ENCODE data around the gene WDR93. TPM values are rescaled to one million over a fixed set of nuclear protein-coding genes. Genes with fewer than 3 reads are reported as not detected.

The WDR93 gene
- total and polyA plus RNA-seq, 2 experiments from 2014 or later, result 0.13 TPM; not detected in 1

- H3K27ac ChIP-seq, result no peak overlapping the region
- no peaks in the 10 kb centered on the region for H3K4me1 ChIP-seq (ENCODE audit: insufficient read depth)
- H3K36me3 ChIP-seq (replicated peaks; ENCODE audit: insufficient read depth, low read depth), result no peaks in the 10 kb centered on the region
- H3K4me3 ChIP-seq, result no peak overlapping the region
- H3K9me2 ChIP-seq (replicated peaks; ENCODE audit: insufficient read depth), result no peaks in the 10 kb centered on the region
- peaks cover 3% of the 10 kb centered on the region for H3K79me2 ChIP-seq
- no peak overlapping the region for H2AFZ ChIP-seq
- H3K9me3 ChIP-seq (ENCODE audit: low read depth), result no peaks in the 10 kb centered on the region
- H3K4me2 ChIP-seq, result no peak overlapping the region
- H3K27me3 ChIP-seq, result no peaks in the 10 kb centered on the region
- H4K20me1 ChIP-seq (ENCODE audit: insufficient read depth, poor library complexity, severe bottlenecking), result no peaks in the 10 kb centered on the region
- WGBS (ENCODE audit: low lambda C conversion rate, missing lambda C conversion rate), result 69% methylated on average over 7 of the region's 7 CpGs
- TF ChIP-seq EZH2 (IDR thresholded peaks at IDR 0.05; ENCODE audit: borderline replicate concordance), result no peak
- TF ChIP-seq EZH2phosphoT487 (IDR thresholded peaks at IDR 0.05; ENCODE audit: low read depth, severe bottlenecking, unreplicated experiment), result no peak
- no peak for TF ChIP-seq CTCF (IDR thresholded peaks at IDR 0.05; ENCODE audit: poor library complexity)
- DNase-seq (ENCODE audit: low spot score), result no peak
Measured at GRCh38 chr15:89652131-89652530, 38.5 kb upstream of the WDR93 start.

GRCh38 chr15:89652666-89653065 lies 37.9 kb upstream of the WDR93 start:
- DNase-seq (ENCODE audit: low spot score), result no peak
- 91% methylated on average over 13 of the region's 16 CpGs for WGBS (ENCODE audit: low lambda C conversion rate, missing lambda C conversion rate)
- Histone ChIP-seq H3K27ac (no peak overlapping the region), H4K20me1 (ENCODE audit: insufficient read depth, poor library complexity, severe bottlenecking) (no peaks in the 10 kb centered on the region), H3K4me1 (ENCODE audit: insufficient read depth) (no peaks in the 10 kb centered on the region), H3K4me2 (no peak overlapping the region), H3K79me2 (peaks cover 3% of the 10 kb centered on the region), H3K9me3 (ENCODE audit: low read depth) (no peaks in the 10 kb centered on the region), H3K9me2 (replicated peaks; ENCODE audit: insufficient read depth) (no peaks in the 10 kb centered on the region), H3K36me3 (replicated peaks; ENCODE audit: insufficient read depth, low read depth) (no peaks in the 10 kb centered on the region), H3K4me3 (no peak overlapping the region), H2AFZ (no peak overlapping the region), H3K27me3 (no peaks in the 10 kb centered on the region)
- TF ChIP-seq EZH2 (IDR thresholded peaks at IDR 0.05; ENCODE audit: borderline replicate concordance), result no peak
- TF ChIP-seq CTCF (IDR thresholded peaks at IDR 0.05; ENCODE audit: poor library complexity), result no peak
- TF ChIP-seq EZH2phosphoT487 (IDR thresholded peaks at IDR 0.05; ENCODE audit: low read depth, severe bottlenecking, unreplicated experiment), result no peak

- Histone ChIP-seq H3K9me3 (ENCODE audit: low read depth) (no peaks in the 10 kb centered on the region), H4K20me1 (ENCODE audit: insufficient read depth, poor library complexity, severe bottlenecking) (no peaks in the 10 kb centered on the region), H3K9me2 (replicated peaks; ENCODE audit: insufficient read depth) (no peaks in the 10 kb centered on the region), H3K79me2 (peaks cover 3% of the 10 kb centered on the region), H3K4me1 (ENCODE audit: insufficient read depth) (no peaks in the 10 kb centered on the region), H3K4me2 (no peak overlapping the region), H3K4me3 (no peak overlapping the region), H3K27ac (no peak overlapping the region), H2AFZ (no peak overlapping the region), H3K36me3 (replicated peaks; ENCODE audit: insufficient read depth, low read depth) (no peaks in the 10 kb centered on the region), H3K27me3 (no peaks in the 10 kb centered on the region)
- WGBS (ENCODE audit: low lambda C conversion rate, missing lambda C conversion rate), result 91% methylated on average over 2 of the region's 2 CpGs
- no peak for DNase-seq (ENCODE audit: low spot score)
- TF ChIP-seq EZH2phosphoT487 (IDR thresholded peaks at IDR 0.05; ENCODE audit: low read depth, severe bottlenecking, unreplicated experiment) (no peak), EZH2 (IDR thresholded peaks at IDR 0.05; ENCODE audit: borderline replicate concordance) (no peak), CTCF (IDR thresholded peaks at IDR 0.05; ENCODE audit: poor library complexity) (no peak)
Measured at GRCh38 chr15:89653578-89653977, 37.0 kb upstream of the WDR93 start.

GRCh38 chr15:89654301-89654761 lies 36.3 kb upstream of the WDR93 start:
- peaks cover 3% of the 10 kb centered on the region for H3K79me2 ChIP-seq
- no peaks in the 10 kb centered on the region for H3K9me3 ChIP-seq (ENCODE audit: low read depth)
- H3K4me1 ChIP-seq (ENCODE audit: insufficient read depth), result no peaks in the 10 kb centered on the region
- WGBS (ENCODE audit: low lambda C conversion rate, missing lambda C conversion rate), result 38% methylated on average over 14 of the region's 14 CpGs
- no peak overlapping the region for H3K27ac ChIP-seq
- no peaks in the 10 kb centered on the region for H3K27me3 ChIP-seq
- H3K36me3 ChIP-seq (replicated peaks; ENCODE audit: insufficient read depth, low read depth), result no peaks in the 10 kb centered on the region
- H3K4me2 ChIP-seq, result peak overlapping the region; percentile 98
- no peaks in the 10 kb centered on the region for H3K9me2 ChIP-seq (replicated peaks; ENCODE audit: insufficient read depth)
- TF ChIP-seq CTCF (IDR thresholded peaks at IDR 0.05; ENCODE audit: poor library complexity) (no peak), EZH2phosphoT487 (IDR thresholded peaks at IDR 0.05; ENCODE audit: low read depth, severe bottlenecking, unreplicated experiment) (no peak), EZH2 (IDR thresholded peaks at IDR 0.05; ENCODE audit: borderline replicate concordance) (no peak)
- DNase-seq (ENCODE audit: low spot score), result no peak
- peak overlapping the region; percentile 96 for H2AFZ ChIP-seq
- H4K20me1 ChIP-seq (ENCODE audit: insufficient read depth, poor library complexity, severe bottlenecking), result no peaks in the 10 kb centered on the region
- H3K4me3 ChIP-seq, result peak overlapping the region; percentile 89
